SK-N-SH treated with all-trans-retinoic acid at 6 μM for 48 hours (cell line): ENCODE results near the gene DDRGK1.

Experiments
- ATAC-seq: fragments of 200-7000 bp; cut with Tn5 transposase; 3 replicates; pipeline ENCODE4 v1.9.1; 2020; ENCODE audit warnings: mild to moderate bottlenecking, moderate library complexity
- ARNTL ChIP-seq: fragments of 450-650 bp; formaldehyde crosslinking; IDR thresholded peaks from 2 replicates; pipeline ENCODE4 v1.5.0; 2020; ENCODE audit warnings: low read depth, mild to moderate bottlenecking, moderate library complexity, borderline replicate concordance
- BACH2 ChIP-seq: fragments of 250-450 bp; sonication (Bioruptor Pico); IDR thresholded peaks from 2 replicates; pipeline ENCODE4 v1.9.0; 2021; ENCODE audit warnings: mild to moderate bottlenecking, borderline replicate concordance
- CREB5 ChIP-seq: fragments of 250-450 bp; sonication (Bioruptor Pico); IDR thresholded peaks from 2 replicates; pipeline ENCODE4 v1.5.1; 2020; ENCODE audit warnings: low read depth, mild to moderate bottlenecking, moderate library complexity
- CSDC2 ChIP-seq: fragments of 250-450 bp; sonication (Bioruptor Pico); IDR thresholded peaks from 2 replicates; pipeline ENCODE4 v1.5.0; 2020; ENCODE audit warnings: mild to moderate bottlenecking, moderate library complexity
- CSRNP3 ChIP-seq: fragments of 250-450 bp; sonication (Bioruptor Pico); IDR thresholded peaks from 2 replicates; pipeline ENCODE4 v1.5.1; 2021; ENCODE audit warnings: mild to moderate bottlenecking, moderate library complexity
- ESRRG ChIP-seq: fragments of 250-450 bp; sonication (Bioruptor Pico); IDR thresholded peaks from 2 replicates; pipeline ENCODE4 v1.6.1; 2021; ENCODE audit warnings: mild to moderate bottlenecking
- GLIS3 ChIP-seq: fragments of 250-450 bp; sonication (Bioruptor Pico); IDR thresholded peaks from 2 replicates; pipeline ENCODE4 v1.5.0; 2020; ENCODE audit warnings: mild to moderate bottlenecking, moderate library complexity
- ISL1 ChIP-seq: fragments of 250-450 bp; sonication (Bioruptor Pico); IDR thresholded peaks from 2 replicates; pipeline ENCODE4 v2.1.2; 2022; ENCODE audit warnings: mild to moderate bottlenecking, moderate library complexity
- PATZ1 ChIP-seq: fragments of 250-450 bp; sonication (Bioruptor Pico); IDR thresholded peaks from 2 replicates; pipeline ENCODE4 v1.8.0; 2020; ENCODE audit warnings: mild to moderate bottlenecking, moderate library complexity, borderline replicate concordance
- POU6F1 ChIP-seq: fragments of 250-450 bp; sonication (Bioruptor Pico); IDR thresholded peaks from 2 replicates; pipeline ENCODE4 v1.8.0; 2021; ENCODE audit warnings: low read depth, mild to moderate bottlenecking, moderate library complexity, borderline replicate concordance
- RARB ChIP-seq: fragments of 250-450 bp; sonication (Bioruptor Pico); IDR thresholded peaks from 2 replicates; pipeline ENCODE4 v1.8.0; 2021; ENCODE audit warnings: mild to moderate bottlenecking, moderate library complexity
- SNAI2 ChIP-seq: fragments of 250-450 bp; sonication (Bioruptor Pico); IDR thresholded peaks from 2 replicates; pipeline ENCODE4 v1.5.0; 2020; ENCODE audit warnings: mild to moderate bottlenecking, moderate library complexity
- TCF4 ChIP-seq: fragments of 250-450 bp; sonication (Bioruptor Pico); IDR thresholded peaks from 2 replicates; pipeline ENCODE4 v1.8.0; 2021; ENCODE audit warnings: mild to moderate bottlenecking, moderate library complexity, borderline replicate concordance
- TOX ChIP-seq: fragments of 250-450 bp; sonication (Bioruptor Pico); IDR thresholded peaks from 2 replicates; pipeline ENCODE4 v1.8.0; 2021; ENCODE audit warnings: mild to moderate bottlenecking, moderate library complexity, borderline replicate concordance
- TSHZ2 ChIP-seq: fragments of 250-450 bp; sonication (Bioruptor Pico); IDR thresholded peaks from 2 replicates; pipeline ENCODE4 v1.5.0; 2020; ENCODE audit warnings: mild to moderate bottlenecking, moderate library complexity
- ZC3H10 ChIP-seq: fragments of 250-450 bp; sonication (Bioruptor Pico); IDR thresholded peaks from 2 replicates; pipeline ENCODE4 v1.5.1; 2021; ENCODE audit warnings: mild to moderate bottlenecking, moderate library complexity
- ZFP3 ChIP-seq: fragments of 250-450 bp; sonication (Bioruptor Pico); IDR thresholded peaks from 2 replicates; pipeline ENCODE4 v1.5.0; 2020; ENCODE audit warnings: mild to moderate bottlenecking, moderate library complexity
- ZFP30 ChIP-seq: fragments of 450-650 bp; formaldehyde crosslinking; IDR thresholded peaks from 2 replicates; pipeline ENCODE4 v1.5.0; 2022; ENCODE audit warnings: mild to moderate bottlenecking, moderate library complexity
- ZNF565 ChIP-seq: fragments of 450-650 bp; formaldehyde crosslinking; conservative IDR thresholded peaks from 2 replicates; pipeline ENCODE4 v1.5.0; 2020; ENCODE audit warnings: low read depth, mild to moderate bottlenecking, moderate library complexity
- ZNF8 ChIP-seq: fragments of 450-650 bp; formaldehyde crosslinking; IDR thresholded peaks from 2 replicates; pipeline ENCODE4 v1.5.0; 2020; ENCODE audit warnings: mild to moderate bottlenecking, moderate library complexity

DDRGK1 gene

GRCh38 chr20:3209946-3210317 is 5.5 kb upstream of the DDRGK1 start (continued):
- no peak for TF ChIP-seq PATZ1 (CRISPR knock-in tag)
- no peak for TF ChIP-seq ARNTL (CRISPR knock-in tag)
- TF ChIP-seq, all 23 proteins: peak for 0

- no peak for TF ChIP-seq ISL1
- no peak for TF ChIP-seq ZC3H10 (CRISPR knock-in tag)
- TF ChIP-seq ZFP3 (CRISPR knock-in tag): no peak
- TF ChIP-seq TSHZ2 (CRISPR knock-in tag): no peak
- TF ChIP-seq RARB (CRISPR knock-in tag): no peak
- no peak for TF ChIP-seq TOX
- no peak for TF ChIP-seq CSDC2 (CRISPR knock-in tag)
- TF ChIP-seq BACH2 (CRISPR knock-in tag): no peak
- no peak for TF ChIP-seq ZNF565 (CRISPR knock-in tag)
- TF ChIP-seq GLIS3: no peak
- TF ChIP-seq SNAI2 (CRISPR knock-in tag): no peak
- peak; percentile 73 for ATAC-seq
Measured at GRCh38 chr20:3209257-3209945, 4.9 kb upstream of the DDRGK1 start, which contains the start of gene ITPA. Gene ITPA, plus strand, starts transcription at chr20:3209498. Its CDS starts 54 bp downstream, at chr20:3209552.

- peak; percentile 30 for ATAC-seq
- TF ChIP-seq ZFP30: no peak
- no peak for TF ChIP-seq CSDC2 (CRISPR knock-in tag)
- TF ChIP-seq ARNTL (CRISPR knock-in tag): no peak
- TF ChIP-seq ESRRG (CRISPR knock-in tag): no peak
- no peak for TF ChIP-seq ZNF565 (CRISPR knock-in tag)
- no peak for TF ChIP-seq ISL1
- TF ChIP-seq CREB5 (CRISPR knock-in tag): no peak
- TF ChIP-seq TCF4: no peak
- no peak for TF ChIP-seq TOX
- no peak for TF ChIP-seq POU6F1 (CRISPR knock-in tag)
- no peak for TF ChIP-seq ZFP3 (CRISPR knock-in tag)
- no peak for TF ChIP-seq ZNF8
- no peak for TF ChIP-seq TSHZ2 (CRISPR knock-in tag)
- no peak for TF ChIP-seq CSRNP3 (CRISPR knock-in tag)
- no peak for TF ChIP-seq SNAI2 (CRISPR knock-in tag)
Measured at GRCh38 chr20:3208786-3209256, 4.3 kb upstream of the DDRGK1 start.
